ENCODE results near the gene NFYC. TPM values are rescaled to one million over a fixed set of nuclear protein-coding genes. Genes with fewer than 3 reads are reported as not detected.
A peak's percentile ranks its signal among the peaks of the same experiment; 100 is the strongest.

NFYC gene
- total and polyA plus RNA-seq, 2 of the 8 experiments (the other 6 are each of a cell fraction or from before 2014, with no cell fraction given): 54.1 to 124 TPM

GRCh38 chr1:40732756-40733301 lies 41.3 kb downstream of the NFYC start:
- H3K27me3 ChIP-seq (replicated peaks in 1 of 4; ENCODE audit: control insufficient read depth in 3 of 4, extremely low read depth in 1 of 4, insufficient read depth in 3 of 4, low read length in 3 of 4): no peaks in the 10 kb centered on the region
- CTCF ChIA-PET (ENCODE audit: partially characterized antibody): interaction anchor here (0.6 to 2.2 kb wide), 5 partner anchors 10 to 103 kb away, joined by 3 to 11 read pairs (median 3); no protein-coding TSS in a partner anchor
- POLR2A ChIA-PET (ENCODE audit: partially characterized antibody): interaction anchor here (1.3 to 1.7 kb wide), 4 partner anchors 23 to 47 kb away, joined by 3 to 12 read pairs (median 4); partner anchors contain the start of gene NFYC
- H3K23ac ChIP-seq (ENCODE audit: insufficient read length): no peak overlapping the region
- no peaks in the 10 kb centered on the region; a peak in 1 of 7 replicates for H3K4me1 ChIP-seq (replicated peaks in 1 of 4; ENCODE audit: control insufficient read depth in 3 of 4, insufficient read depth in 4 of 4, low read length in 3 of 4)
- H3K56ac ChIP-seq (replicated peaks; ENCODE audit: insufficient read length, low read depth, low read length): no peak overlapping the region
- H3K4ac ChIP-seq (replicated peaks; ENCODE audit: insufficient read length, low read depth, low read length): no peak overlapping the region
- TF ChIP-seq GTF2F1 (IDR thresholded peaks at IDR 0.05; ENCODE audit: borderline replicate concordance, low read depth, low read length): no peak
- TF ChIP-seq SUZ12 (IDR thresholded peaks at IDR 0.05; ENCODE audit: low read length): no peak
- TF ChIP-seq BACH1 (IDR thresholded peaks at IDR 0.05; ENCODE audit: low read length): no peak
- TF ChIP-seq BCL11A (IDR thresholded peaks at IDR 0.05; ENCODE audit: low read depth in 2 of 2, low read length in 2 of 2): no peak
- TF ChIP-seq YY1 (IDR thresholded peaks at IDR 0.05; ENCODE audit: low read depth, low read length): no peak
- no peak for TF ChIP-seq SAP30 (IDR thresholded peaks at IDR 0.05; ENCODE audit: insufficient read depth, insufficient replicate concordance, low read length)
- no peak overlapping the region for H3K14ac ChIP-seq (ENCODE audit: insufficient read length)
- no peak overlapping the region for H3K4me3 ChIP-seq (ENCODE audit: extremely low read depth in 1 of 4, insufficient read depth in 2 of 4, low read depth in 3 of 4, low read length in 4 of 4)
- H3K23me2 ChIP-seq (ENCODE audit: low read depth, low read length): no peaks in the 10 kb centered on the region
- H4K5ac ChIP-seq (ENCODE audit: insufficient read length, low read depth, low read length): no peak overlapping the region
- no peak overlapping the region for H2BK120ac ChIP-seq (replicated peaks; ENCODE audit: low read depth, low read length)
- H3K79me2 ChIP-seq (ENCODE audit: control insufficient read depth in 1 of 2, insufficient read depth in 2 of 2, low read length in 2 of 2): peaks cover 5 to 70% of the 10 kb centered on the region in 2 experiments; a peak in 3 of 4 replicates
- H3K9me3 ChIP-seq (ENCODE audit: insufficient read depth in 2 of 2, low read depth in 1 of 2, low read length in 1 of 2): no peaks in the 10 kb centered on the region
- H2AK5ac ChIP-seq (ENCODE audit: low read depth, low read length): no peak overlapping the region
- H3K27ac ChIP-seq (ENCODE audit: low read depth, low read length): no peak overlapping the region
- H3K36me3 ChIP-seq (ENCODE audit: control insufficient read depth in 2 of 4, insufficient read depth in 4 of 4, low read length in 3 of 4): no peaks in the 10 kb centered on the region
- H4K91ac ChIP-seq (replicated peaks; ENCODE audit: insufficient read length, low read length): no peak overlapping the region
- FAIRE-seq: no peak
- 0 out of 4 replicates have a peak overlapping the region, but pooled peaks of 1 of the 2 experiments have one; percentile 17 for H3K4me2 ChIP-seq (ENCODE audit: insufficient read depth in 1 of 2, low read depth in 2 of 2, low read length in 2 of 2)
- H3K79me1 ChIP-seq (ENCODE audit: low read depth, low read length): peaks cover 5% of the 10 kb centered on the region
- no peak for DNase-seq (ENCODE audit: low read depth in 1 of 2, low spot score in 2 of 2)
- no peak overlapping the region for H3K9ac ChIP-seq (replicated peaks in 1 of 4; ENCODE audit: extremely low read depth in 1 of 4, low read depth in 3 of 4, low read length in 3 of 4)
- no peak overlapping the region for H3K18ac ChIP-seq (ENCODE audit: extremely low read depth, low read length)
- peaks cover 0 to 9% of the 10 kb centered on the region in 2 experiments for H4K20me1 ChIP-seq (replicated peaks in 1 of 2; ENCODE audit: control insufficient read depth in 1 of 2, insufficient read depth in 2 of 2, low read length in 2 of 2)
- H2BK5ac ChIP-seq (ENCODE audit: low read depth, low read length): no peak overlapping the region; the same call in 1 of the 2 replicates
- WGBS, 2 experiments (ENCODE audit: extremely low coverage in 1 of 2, insufficient coverage in 1 of 2, insufficient read length in 1 of 2, insufficient replicate concordance in 2 of 2, low coverage in 1 of 2, low lambda C conversion rate in 2 of 2, missing lambda C conversion rate in 1 of 2): 79% methylated on average over 1 of the region's 2 CpGs; no CpG with 5 or more reads in 1 of the 2 experiments
- H4K8ac ChIP-seq (ENCODE audit: extremely low read depth, insufficient read depth, low read length): no peak overlapping the region
- no peak overlapping the region for H2BK12ac ChIP-seq (ENCODE audit: low read depth, low read length)
- no peak overlapping the region for H2BK15ac ChIP-seq (ENCODE audit: low read length)
- no peak overlapping the region for H2AFZ ChIP-seq (ENCODE audit: low read length)
- H2BK20ac ChIP-seq (ENCODE audit: low read length): no peak overlapping the region
